NCI-H187 treated with DMSO at 0.1 percent for 48 hours (cell line): ENCODE results near the gene ARL9.
"Not testable (repeated sequence)": the region's sequence is repeated elsewhere in the genome, so short reads cannot be mapped to it uniquely, and the experiment has no call there.

Experiments used
- DNase-seq: peaks from one replicate; lab custom pipeline; 2025; lab: John Stamatoyannopoulos, UW

ARL9 gene, protein sequence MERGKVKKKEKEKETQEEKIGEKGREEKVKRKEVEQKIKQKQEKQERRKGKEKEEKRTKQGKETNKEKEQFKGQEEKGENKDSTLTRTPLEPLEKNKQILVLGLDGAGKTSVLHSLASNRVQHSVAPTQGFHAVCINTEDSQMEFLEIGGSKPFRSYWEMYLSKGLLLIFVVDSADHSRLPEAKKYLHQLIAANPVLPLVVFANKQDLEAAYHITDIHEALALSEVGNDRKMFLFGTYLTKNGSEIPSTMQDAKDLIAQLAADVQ

DNA sequence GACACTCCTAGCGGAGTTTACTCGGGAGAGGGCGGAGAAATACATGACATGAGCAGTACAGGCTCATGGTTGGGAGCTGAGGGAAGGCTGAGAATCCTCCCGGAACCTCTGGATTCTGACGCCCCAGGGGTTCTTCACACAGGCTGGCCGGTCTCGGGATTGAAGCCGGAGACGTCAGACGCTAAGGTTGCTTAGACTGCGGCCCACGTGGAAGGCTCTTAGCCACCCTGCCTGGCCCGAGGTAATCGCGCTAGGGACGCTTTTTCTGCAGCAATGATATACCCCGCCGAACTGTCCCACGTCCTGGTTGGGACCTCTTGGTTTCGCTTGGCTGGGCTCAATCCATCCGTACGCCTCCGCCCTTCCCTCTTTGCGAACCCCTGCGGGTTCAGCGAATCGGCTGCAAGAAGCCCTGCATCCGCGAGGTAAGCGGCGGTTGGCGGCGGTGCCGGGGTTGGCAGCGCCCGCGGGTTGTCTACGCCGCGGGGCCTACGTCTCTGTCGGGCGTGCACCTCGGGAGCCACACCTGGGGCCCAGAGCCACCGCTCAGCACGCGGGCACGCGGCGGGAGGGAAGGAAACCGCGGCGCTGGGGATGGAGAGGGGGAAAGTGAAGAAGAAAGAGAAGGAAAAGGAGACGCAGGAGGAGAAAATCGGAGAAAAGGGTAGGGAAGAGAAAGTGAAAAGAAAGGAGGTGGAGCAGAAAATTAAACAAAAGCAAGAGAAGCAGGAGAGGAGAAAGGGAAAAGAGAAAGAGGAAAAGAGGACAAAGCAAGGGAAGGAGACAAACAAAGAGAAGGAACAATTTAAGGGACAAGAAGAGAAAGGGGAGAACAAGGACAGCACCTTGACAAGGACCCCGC, at the start of gene ARL9:
Gene ARL9, plus strand, starts transcription at position 523 of the 862 bp plus-strand sequence. Its CDS starts 72 bp downstream, at position 595.
- DNase-seq = peak; percentile 20

DNA sequence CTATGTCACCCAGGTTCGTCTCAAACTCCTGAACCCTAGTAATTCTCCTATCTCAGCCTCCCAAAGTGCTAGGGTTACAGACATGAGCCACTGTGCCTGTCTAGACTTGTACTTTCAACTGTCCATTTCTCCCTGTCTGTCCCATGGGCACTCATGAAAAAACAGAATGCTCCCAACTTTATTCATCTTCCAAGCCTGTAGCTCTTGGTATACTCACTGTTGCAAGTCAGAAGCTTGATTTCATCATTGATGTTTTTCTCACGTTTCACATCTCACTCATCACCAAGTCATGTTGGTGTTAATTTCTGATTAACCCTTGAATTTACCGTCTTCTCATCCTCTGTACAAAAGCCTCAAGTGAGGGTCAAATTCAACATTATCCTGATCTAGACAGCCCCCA, 45.5 kb upstream of the ARL9 start:
- DNase-seq = no peak

DNA sequence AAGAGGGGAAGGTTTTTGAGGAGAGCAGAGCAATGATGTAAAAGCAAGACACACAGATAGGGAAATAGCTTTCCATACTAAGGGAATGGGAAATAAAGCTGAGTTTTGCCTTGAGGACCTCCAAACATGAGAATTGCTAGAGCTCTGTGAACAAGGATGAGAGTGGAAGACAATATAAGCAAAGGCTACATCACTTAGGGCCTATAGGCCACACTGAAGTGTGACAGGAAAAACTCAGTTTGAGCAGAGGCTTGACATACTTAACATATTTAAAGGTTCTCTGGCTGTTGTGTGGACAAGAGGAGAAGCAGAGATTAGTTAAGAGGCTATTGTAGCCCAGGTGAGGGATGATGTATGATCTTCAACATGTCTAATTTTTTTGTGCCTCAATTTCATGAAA, 43.4 kb upstream of the ARL9 start:
- no peak for DNase-seq

DNA sequence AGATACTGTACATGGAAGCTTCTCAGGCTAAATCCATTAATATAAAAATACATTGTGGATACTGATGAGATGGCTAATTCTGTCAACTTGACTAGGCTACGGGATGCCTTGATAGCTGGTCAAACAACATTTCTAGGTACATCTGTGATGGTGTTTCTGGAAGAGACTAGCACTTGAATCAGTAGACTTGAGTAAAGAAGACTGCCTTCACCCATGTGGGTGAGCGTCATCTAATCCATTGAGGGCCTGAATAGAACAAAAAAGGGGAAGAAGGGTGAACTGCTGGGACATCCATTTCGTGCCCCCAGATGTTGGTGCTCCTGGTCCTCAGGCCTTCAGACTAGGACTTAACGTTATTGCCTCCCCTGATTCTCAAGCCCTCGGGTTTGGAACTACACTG, 41.9 kb upstream of the ARL9 start:
- no peak for DNase-seq

DNA sequence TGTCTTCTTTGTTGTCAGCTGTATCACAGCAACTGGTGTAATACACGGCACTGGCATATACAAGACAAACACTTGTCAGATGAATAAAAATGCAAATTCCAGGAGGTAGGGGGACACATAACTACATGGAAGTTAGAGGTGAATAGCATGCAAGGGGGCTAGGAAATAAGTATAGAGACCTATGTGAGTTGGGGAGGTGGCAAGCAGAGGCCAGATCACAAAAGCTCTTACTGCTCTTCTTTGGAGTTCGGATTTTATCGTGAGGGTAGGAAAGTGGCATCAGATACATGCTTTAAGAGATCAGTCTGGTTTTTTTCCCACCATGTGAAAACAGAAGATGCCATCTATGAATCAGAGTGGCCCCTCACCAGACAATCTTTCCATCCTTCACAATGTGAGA, 41.0 kb upstream of the ARL9 start:
- DNase-seq = no peak

DNA sequence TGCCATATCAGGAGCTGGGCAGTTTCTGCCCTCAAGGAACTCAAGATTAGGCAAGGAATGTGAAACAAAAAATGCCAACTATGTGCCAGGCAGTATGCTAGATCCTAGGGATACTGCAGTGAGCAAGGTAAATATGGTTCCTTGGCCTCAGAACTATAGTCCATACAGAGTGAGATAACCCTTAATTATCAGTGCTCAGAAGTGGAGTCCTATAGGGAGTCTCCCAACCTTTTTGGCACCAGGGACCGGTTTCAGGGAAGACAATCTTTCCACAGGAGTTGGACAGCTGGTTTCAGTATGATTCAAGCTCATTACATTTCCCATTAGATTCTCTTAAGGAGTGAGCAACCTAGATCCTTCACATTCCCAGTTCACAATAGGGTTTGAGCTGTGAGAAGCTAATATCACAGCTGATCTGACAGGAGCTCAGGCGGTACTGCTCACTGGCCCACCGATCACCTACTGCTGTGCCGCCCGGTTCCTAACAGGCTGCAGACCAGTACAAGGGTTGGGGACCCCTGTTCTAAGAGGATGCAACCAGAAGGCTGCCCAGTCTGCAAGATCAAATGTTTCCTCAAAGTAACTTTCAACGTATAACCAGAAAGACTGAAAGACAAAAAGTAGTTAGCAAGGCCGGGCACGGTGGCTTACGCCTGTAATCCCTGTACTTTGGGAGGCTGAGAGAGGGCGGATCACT, 39.8 kb upstream of the ARL9 start:
- no peak for DNase-seq

DNA sequence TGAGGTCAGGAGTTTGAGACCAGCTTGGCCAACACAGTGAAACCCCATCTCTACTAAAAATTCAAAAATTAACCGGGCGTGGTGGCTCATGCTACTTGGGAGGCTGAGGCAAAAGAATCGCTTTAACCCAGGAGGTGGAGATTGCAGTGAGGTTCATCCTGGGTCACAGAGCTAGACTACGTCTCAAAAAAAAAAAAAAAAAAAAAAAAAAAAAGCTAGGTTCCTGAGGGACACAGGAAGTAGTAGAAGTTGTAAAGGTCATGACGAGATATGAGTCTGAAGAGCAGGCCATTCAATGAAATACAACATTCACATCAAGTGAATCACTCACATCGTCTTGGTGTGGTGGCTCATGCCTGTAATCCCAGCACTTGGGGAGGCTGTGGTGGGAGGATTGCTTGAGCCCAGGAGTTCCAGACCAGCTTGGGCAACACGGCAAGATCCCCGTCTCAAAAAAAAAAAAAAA, 39.3 kb upstream of the ARL9 start:
- DNase-seq = not testable (repeated sequence)

DNA sequence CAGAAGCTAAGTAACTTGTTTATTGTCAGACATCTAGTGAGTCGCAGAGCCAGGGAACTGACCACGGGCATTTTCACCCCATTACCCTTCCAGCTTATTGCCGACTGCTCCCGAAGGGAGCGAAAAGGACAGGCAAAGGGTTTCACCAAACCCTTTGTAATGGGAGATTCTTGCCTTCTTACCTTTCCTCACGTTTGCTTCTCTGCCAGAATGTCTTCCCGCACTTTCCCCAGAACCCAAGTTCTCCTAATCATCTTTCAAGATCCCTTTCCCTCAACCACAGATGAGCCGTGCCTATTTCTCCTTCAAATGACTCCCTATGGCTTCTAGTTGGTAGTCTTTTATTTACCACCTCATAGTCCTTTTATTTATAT, 38.7 kb upstream of the ARL9 start:
- DNase-seq = no peak

DNA sequence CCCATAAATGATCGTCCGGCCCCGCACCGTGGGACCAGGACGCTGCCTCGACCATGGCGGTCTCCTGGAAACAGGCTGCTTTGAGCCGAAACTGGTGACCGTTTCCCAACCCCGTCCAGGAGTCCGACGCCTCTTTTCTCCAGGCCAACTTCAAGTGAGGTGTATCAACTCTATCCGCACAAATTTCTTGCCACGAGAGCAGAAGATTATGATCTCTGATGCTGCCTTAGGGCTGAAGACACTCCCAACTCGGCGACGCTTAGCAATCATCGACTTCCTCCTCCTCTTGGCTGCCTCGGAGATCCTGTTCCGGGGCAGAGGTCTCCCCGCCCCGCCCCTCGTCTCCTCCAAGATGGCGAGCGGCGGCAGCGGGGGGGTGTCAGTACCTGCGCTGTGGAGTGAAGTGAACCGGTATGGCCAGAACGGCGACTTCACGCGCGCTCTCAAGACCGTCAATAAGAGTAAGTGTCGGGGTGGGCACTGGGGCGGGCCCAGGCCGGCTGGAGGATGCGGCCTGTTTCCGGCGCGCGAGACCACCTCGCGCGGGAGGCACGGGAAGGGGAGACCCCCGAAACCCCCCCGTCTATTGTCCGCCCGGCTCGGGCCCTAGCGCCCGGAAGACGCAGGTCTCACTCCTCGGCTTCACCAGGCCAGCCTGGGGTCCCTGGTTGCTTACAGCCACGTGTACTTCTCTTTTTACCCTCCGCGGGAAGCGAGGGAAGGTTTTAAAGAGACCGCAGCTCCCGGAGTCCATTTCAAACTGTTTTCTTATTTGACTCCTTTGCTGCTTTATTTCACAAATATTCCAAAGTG, 38.1 kb upstream of the ARL9 start, which contains the start of gene SRP72:
Gene SRP72, plus strand, starts transcription at position 334 of the 813 bp plus-strand sequence. Its CDS starts 19 bp downstream, at position 353.
- DNase-seq = peak; percentile 77

DNA sequence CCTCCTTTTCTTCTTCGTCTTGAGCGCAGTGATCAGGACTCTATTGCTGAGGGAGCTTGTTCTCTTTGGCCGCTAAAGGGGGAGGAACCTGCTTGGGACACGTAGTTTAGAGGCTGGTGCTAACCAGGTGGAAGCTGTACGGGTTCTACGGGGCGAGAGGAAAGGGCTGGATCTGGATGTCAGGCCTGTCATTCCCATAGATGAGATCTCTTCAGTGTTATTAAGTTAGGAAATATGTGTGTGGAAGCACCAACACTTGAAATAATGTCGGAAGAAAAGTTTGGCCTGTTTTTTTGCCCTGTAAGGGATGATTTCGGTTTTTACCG, 37.5 kb upstream of the ARL9 start:
- DNase-seq = no peak

DNA sequence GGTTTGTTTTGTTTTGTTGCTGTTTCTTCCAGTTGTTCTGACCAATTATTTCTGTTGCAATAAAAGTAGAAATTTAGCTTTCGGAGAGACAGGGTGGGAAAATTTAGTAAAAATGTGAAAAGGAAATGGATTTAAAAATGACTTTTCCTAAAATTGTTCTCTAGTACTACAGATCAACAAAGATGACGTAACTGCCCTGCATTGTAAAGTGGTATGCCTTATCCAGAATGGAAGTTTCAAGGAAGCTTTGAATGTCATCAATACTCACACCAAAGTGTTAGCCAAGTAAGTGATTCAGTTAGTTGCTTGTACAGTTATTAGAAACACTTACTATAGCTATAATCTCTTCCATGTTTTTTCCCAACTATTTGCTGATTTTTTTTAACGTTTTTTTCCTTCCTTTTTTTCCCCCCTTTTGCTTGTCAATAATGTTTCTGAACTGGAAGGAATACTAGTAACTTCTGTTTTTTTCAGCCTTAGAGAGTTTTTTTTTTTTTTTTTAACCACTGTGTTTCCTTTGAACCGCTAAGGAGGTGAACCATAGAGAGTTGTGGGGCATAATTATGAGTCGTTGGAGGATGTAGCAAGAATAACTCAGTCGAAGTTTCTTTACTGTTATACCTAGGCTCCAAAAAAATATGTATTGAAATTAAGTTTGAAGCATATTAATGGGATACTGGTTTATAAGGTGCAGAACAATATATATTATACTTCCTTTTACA, 35.9 kb upstream of the ARL9 start:
- DNase-seq = no peak

DNA sequence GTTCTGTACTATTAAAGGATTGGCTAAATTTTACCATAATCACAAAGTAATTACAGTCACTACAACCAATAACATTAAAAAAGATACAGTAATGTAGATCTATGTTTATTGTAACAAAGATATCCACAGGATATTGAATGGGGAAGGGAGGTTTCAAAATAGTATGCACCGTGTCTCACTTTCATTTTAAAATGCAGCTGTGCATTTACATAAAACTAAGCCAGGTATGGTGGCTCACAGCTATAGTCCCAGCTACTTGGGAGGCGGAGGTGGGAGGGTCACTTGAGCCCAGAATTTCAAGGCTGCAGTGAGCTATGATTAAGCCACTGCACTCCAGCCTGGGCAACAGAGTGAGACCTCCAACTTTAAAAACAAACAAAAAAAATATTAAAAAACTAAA, 29.7 kb upstream of the ARL9 start:
- DNase-seq = no peak

DNA sequence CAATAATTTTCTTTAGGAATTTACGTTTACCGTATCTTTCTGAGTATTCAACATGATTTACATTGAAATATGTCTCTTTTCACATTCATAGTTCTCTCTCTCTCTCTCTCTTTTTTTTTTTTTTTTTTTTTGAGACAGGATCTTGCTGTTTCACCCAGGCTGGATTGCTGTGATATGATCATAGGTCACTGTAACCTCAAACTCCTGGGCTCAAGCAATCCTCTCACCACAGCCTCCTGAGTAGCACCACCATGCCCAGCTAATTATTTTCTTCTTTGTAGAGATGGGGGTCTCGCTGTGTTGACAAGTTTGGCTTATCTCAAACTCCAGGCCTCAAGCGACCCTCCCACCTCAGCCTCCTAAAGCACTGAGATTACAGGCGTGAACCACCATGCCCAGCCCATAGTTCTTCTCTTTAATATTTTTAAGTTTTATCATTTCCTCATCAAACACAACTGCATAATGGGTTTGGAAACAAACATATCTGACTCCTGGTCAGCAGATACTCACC, 28.3 kb upstream of the ARL9 start:
- no peak for DNase-seq

DNA sequence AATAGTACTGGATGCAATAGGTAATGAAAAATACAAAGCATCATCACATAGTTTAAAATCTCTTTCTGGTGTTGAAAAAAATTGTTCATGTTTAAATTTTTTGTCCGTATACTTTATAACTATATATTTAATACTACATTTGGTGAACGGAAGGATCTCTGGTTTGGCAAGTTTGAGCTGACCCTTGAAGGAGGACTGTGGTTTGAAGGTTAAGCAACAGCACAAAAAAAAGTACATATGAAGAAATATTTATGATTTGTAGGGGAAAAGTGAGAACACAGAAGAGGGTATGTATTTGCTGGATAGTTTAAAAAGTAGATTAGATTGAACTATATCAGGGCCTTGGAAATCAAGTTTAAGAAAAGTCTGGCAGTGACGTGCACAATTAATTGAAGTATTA, 24.9 kb upstream of the ARL9 start:
- DNase-seq = no peak

DNA sequence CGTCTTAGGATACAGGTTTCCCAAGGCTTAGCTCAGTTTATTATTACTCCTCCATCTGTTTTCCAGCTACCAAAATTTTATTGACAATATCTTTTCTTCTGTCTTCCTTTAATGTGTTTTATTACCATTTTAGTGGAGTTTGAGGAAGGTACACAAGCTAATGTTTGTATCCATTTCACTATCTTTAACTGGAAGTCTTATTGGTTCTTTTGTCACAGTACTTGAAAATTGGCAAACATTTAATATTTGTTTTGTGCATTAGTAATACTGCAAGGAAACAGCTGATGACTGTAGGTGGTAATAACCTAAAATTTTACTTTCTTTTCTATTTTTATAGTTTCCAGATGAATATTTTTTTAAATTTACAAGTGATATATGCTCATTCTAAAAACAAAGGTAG, 9.3 kb upstream of the ARL9 start:
- no peak for DNase-seq

DNA sequence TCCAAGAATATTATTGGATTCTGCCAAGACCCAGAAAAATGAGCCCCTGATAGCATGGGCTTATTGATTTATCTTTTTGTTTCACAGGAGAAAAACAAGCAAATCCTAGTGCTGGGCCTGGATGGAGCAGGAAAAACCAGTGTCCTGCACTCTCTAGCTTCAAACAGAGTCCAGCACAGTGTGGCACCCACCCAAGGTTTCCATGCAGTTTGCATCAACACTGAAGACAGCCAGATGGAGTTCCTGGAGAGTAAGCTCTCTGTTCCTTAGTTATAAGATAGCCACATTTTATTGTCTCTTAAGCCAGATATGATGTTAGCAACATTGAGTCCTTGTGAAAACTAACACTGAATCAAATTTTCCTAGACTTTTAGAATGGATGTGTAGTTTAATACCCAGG, 5.5 kb downstream of the ARL9 start:
- no peak for DNase-seq

DNA sequence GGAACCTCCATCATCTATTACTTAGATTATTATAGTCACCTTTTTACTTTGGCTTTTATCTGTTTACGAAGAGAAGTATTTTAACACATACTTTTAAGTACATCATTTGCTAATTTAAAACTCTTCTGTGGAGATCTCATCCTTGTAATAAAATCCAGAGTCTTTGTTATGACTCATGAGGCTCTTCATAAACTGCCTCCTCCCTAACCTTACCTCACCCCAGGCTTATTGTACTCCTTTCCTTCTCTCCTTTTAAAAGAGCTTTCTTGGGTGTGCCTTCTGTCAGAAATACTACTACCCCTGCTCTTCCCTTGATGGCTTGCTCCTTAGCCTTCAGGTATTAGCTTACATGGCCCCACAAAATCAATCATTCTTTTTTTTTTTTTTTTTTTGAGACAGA, 6.6 kb downstream of the ARL9 start:
- no peak for DNase-seq

DNA sequence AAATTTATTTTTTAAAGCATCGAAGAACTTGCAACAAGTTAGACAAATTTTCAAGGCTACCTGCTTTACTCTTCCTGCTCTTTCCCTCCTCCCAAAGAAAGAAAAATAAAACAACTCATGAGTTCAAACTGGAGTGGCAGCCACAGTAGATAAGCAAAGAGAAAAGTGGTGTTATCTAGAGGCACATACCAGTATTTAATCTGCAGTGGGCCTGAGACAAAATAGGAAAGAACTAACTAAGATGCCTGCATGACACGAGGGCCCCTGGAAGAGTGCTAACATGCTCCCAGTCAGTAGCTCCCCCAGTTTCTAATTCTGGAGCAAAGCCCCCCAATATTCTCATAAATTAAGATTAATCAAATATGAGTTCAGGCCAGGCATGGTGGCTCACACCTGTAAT, 7.9 kb downstream of the ARL9 start:
- no peak for DNase-seq

DNA sequence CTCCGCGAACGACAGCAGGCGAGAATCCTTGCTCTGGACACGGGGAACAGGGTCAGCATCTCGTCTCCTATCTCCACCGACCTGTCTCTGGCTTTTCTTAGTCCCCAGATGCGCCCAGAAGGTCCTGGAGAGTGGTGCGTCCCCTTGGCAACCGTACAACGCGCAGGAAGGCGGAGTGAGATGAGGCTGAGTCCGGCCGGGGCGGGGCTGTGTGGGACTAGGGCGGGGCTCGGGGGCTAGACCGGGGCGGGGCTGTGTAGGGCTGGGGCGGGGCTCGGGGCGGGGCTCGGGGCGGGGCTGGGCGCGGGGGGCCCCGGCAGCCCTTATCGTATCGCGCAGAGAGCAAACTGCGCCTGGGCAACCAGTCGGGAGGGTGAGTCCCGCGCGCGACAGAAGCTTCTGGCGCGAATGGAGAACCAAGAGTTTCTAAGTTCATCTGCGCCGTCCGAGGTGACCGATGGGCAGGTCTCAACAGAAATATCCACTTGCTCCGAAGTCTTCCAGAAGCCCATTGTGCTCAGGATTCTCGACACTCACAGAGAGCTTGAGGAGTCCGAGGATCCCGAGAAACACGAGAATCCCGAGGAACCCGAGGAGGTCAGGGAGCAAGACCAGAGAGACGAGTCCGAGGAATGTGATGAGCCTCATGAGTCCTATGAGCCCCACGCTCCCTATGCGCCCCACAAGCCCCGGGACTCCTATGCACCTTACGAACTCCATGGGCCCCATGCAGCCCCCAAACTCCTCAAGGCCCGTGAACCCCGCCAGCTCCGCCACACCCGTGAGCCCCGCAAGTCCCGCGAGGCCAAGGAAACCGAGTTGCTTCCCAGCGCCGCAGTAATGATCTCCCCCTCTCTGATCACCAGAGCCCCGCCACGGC, 24.9 kb downstream of the ARL9 start:
- peak; percentile 24 for DNase-seq

DNA sequence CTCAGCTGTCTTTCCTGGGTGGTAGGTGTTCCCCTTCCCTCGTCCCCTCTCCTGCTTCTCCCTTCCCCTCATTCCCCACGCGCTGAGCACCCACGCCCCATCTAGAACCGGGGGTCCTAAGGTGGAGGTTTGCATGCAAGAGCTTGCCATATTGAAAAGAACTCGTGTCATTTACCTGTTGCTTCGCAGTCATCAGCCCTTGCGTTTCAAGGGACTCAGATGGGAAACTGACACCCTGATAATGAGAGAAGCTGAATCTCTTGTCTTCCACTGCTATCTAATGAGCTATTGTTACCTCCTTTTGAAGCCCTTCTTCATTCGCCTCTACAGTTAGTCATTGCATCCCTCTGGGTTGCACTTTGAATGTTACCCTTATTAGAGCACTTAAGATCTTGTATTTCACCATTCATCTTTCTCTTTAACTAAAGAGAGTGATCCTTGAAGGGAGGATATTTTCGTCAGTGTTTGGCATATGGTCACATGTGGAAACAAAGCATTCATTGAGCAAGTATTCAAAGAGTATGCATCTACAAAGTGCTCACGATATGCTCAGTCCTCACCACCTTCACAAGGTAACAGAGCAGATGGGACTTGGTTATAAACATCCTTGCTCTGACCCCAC, 25.7 kb downstream of the ARL9 start:
- no peak for DNase-seq
